ENCODE data around the gene DLST. TPM values are rescaled to one million over a fixed set of nuclear protein-coding genes. Genes with fewer than 3 reads are reported as not detected.

The DLST gene
- total RNA-seq, 1 experiment from 2014 or later, result 112 TPM

DNA sequence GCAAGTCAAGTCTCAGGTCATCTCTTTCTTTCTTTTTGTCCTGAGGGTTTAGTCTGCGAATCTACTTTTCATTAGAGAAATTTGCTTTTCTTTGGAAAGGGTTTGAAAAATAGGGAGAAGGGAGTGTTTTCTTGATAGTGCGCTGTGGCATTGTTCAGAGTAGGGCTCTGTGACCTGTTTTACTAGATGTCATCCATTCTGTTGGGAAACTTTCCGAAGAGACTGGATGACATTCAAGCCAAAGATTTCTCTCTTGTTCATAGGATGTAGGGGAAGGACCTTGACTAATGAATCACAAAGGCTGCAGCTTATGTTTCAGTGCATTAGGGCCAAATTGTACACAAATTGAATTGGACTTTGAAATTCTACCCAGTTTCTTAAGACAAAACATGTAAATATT lies 14.7 kb downstream of the DLST start (continued):
- TF ChIP-seq SMAD3 (CRISPR knock-in tag; IDR thresholded peaks at IDR 0.05; ENCODE audit: borderline replicate concordance), result no peak
- TF ChIP-seq ZNF423 (CRISPR knock-in tag; IDR thresholded peaks at IDR 0.05), result no peak
- TF ChIP-seq, protein P1, sequence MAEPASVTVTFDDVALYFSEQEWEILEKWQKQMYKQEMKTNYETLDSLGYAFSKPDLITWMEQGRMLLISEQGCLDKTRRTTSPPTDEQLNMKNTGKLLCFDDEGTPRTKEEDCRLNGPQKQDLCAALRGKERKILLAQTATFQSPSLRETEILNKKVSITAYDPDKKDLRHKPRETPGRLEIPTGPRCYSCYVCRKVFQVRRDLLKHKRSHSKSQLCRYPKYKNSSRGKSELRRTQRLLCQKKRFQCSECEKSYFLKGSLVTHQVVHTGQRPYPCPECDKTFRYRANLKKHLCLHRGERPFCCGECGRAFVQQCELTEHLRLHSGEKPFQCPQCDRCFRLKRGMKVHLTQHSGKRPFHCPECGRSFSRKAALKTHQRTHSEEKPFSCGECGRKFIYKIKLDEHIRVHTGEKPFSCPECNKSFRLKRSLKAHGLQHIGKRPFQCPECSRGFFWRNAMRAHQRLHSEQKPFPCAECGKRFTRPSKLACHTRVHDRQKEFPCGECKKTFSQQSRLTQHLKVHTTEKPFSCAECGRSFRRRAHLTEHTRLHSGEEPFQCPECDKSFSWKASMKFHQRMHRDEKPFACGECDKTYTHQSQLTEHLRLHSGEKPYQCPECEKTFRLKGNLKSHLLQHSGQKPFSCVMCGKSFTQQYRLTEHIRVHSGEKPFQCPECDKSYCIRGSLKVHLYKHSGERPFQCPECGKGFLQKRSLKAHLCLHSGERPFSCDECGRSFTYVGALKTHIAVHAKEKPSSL (CRISPR knock-in tag; conservative IDR thresholded peaks at IDR 0.05), result no peak
- TF ChIP-seq, protein P2, sequence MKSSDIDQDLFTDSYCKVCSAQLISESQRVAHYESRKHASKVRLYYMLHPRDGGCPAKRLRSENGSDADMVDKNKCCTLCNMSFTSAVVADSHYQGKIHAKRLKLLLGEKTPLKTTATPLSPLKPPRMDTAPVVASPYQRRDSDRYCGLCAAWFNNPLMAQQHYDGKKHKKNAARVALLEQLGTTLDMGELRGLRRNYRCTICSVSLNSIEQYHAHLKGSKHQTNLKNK (CRISPR knock-in tag; IDR thresholded peaks at IDR 0.05), result no peak
- TF ChIP-seq NFYB (CRISPR knock-in tag; conservative IDR thresholded peaks at IDR 0.05; ENCODE audit: low read depth), result no peak
- TF ChIP-seq NR1H2 (CRISPR knock-in tag; IDR thresholded peaks at IDR 0.05), result no peak

DNA sequence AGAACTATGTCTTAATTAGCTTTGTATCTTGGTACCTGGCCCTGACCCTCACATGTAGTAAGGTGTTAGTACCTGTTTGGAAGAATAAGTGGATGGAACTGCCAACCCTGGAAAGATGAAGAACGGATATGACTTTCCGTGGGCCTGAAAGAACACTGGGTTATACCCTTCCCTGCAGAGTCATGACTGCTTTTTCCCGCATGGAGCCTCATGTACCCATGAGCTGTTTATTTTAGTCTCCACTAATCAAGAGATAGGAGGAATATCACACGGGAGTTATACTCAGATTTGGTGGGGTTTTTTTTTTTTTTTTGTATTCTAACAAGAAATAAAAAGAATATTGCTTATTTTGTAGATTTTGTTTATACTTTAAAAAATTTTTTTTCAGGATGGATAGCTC lies 15.9 kb downstream of the DLST start:
- peaks cover 94% of the 10 kb centered on the region for H3K36me3 Mint-ChIP-seq
- POLR2A ChIA-PET, result interaction anchor here (0.7 kb wide), 1 partner anchor 9 kb away, joined by 4 read pairs; no protein-coding TSS in a partner anchor
- H3K4me3 Mint-ChIP-seq, result no peak overlapping the region
- H3K4me1 Mint-ChIP-seq, result peaks cover 1% of the 10 kb centered on the region; the same call in 1 of the 2 replicates
- DNase-seq (ENCODE audit: low spot score) (no peak), ATAC-seq (no peak)
- no peak overlapping the region; the same call in 1 of the 2 replicates for H3K27ac Mint-ChIP-seq
- no peaks in the 10 kb centered on the region for H3K9me3 Mint-ChIP-seq
- CTCF ChIA-PET, result interaction anchor here (0.7 to 1.8 kb wide), 4 partner anchors 8 to 602 kb away, joined by 3 to 9 read pairs (median 5); no protein-coding TSS in a partner anchor
- H3K27me3 Mint-ChIP-seq (ENCODE audit: low read depth), result no peaks in the 10 kb centered on the region
- TF ChIP-seq TEAD4 (CRISPR knock-in tag; IDR thresholded peaks at IDR 0.05), result no peak
- no peak for TF ChIP-seq RORB (CRISPR knock-in tag; IDR thresholded peaks at IDR 0.05)
- TF ChIP-seq MXD4 (CRISPR knock-in tag; IDR thresholded peaks at IDR 0.05; ENCODE audit: borderline replicate concordance), result no peak
- TF ChIP-seq, protein P3, sequence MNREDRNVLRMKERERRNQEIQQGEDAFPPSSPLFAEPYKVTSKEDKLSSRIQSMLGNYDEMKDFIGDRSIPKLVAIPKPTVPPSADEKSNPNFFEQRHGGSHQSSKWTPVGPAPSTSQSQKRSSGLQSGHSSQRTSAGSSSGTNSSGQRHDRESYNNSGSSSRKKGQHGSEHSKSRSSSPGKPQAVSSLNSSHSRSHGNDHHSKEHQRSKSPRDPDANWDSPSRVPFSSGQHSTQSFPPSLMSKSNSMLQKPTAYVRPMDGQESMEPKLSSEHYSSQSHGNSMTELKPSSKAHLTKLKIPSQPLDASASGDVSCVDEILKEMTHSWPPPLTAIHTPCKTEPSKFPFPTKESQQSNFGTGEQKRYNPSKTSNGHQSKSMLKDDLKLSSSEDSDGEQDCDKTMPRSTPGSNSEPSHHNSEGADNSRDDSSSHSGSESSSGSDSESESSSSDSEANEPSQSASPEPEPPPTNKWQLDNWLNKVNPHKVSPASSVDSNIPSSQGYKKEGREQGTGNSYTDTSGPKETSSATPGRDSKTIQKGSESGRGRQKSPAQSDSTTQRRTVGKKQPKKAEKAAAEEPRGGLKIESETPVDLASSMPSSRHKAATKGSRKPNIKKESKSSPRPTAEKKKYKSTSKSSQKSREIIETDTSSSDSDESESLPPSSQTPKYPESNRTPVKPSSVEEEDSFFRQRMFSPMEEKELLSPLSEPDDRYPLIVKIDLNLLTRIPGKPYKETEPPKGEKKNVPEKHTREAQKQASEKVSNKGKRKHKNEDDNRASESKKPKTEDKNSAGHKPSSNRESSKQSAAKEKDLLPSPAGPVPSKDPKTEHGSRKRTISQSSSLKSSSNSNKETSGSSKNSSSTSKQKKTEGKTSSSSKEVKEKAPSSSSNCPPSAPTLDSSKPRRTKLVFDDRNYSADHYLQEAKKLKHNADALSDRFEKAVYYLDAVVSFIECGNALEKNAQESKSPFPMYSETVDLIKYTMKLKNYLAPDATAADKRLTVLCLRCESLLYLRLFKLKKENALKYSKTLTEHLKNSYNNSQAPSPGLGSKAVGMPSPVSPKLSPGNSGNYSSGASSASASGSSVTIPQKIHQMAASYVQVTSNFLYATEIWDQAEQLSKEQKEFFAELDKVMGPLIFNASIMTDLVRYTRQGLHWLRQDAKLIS (CRISPR knock-in tag; IDR thresholded peaks at IDR 0.05; ENCODE audit: borderline replicate concordance), result no peak
- TF ChIP-seq ZNF396 (CRISPR knock-in tag; IDR thresholded peaks at IDR 0.05; ENCODE audit: borderline replicate concordance), result no peak
- TF ChIP-seq, protein P4, sequence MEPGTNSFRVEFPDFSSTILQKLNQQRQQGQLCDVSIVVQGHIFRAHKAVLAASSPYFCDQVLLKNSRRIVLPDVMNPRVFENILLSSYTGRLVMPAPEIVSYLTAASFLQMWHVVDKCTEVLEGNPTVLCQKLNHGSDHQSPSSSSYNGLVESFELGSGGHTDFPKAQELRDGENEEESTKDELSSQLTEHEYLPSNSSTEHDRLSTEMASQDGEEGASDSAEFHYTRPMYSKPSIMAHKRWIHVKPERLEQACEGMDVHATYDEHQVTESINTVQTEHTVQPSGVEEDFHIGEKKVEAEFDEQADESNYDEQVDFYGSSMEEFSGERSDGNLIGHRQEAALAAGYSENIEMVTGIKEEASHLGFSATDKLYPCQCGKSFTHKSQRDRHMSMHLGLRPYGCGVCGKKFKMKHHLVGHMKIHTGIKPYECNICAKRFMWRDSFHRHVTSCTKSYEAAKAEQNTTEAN (CRISPR knock-in tag; IDR thresholded peaks at IDR 0.05), result no peak
- TF ChIP-seq, protein P5, sequence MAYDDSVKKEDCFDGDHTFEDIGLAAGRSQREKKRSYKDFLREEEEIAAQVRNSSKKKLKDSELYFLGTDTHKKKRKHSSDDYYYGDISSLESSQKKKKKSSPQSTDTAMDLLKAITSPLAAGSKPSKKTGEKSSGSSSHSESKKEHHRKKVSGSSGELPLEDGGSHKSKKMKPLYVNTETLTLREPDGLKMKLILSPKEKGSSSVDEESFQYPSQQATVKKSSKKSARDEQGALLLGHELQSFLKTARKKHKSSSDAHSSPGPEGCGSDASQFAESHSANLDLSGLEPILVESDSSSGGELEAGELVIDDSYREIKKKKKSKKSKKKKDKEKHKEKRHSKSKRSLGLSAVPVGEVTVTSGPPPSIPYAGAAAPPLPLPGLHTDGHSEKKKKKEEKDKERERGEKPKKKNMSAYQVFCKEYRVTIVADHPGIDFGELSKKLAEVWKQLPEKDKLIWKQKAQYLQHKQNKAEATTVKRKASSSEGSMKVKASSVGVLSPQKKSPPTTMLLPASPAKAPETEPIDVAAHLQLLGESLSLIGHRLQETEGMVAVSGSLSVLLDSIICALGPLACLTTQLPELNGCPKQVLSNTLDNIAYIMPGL (CRISPR knock-in tag; IDR thresholded peaks at IDR 0.05), result no peak
- no peak for TF ChIP-seq NR1H2 (CRISPR knock-in tag; IDR thresholded peaks at IDR 0.05)
- TF ChIP-seq, protein P6, sequence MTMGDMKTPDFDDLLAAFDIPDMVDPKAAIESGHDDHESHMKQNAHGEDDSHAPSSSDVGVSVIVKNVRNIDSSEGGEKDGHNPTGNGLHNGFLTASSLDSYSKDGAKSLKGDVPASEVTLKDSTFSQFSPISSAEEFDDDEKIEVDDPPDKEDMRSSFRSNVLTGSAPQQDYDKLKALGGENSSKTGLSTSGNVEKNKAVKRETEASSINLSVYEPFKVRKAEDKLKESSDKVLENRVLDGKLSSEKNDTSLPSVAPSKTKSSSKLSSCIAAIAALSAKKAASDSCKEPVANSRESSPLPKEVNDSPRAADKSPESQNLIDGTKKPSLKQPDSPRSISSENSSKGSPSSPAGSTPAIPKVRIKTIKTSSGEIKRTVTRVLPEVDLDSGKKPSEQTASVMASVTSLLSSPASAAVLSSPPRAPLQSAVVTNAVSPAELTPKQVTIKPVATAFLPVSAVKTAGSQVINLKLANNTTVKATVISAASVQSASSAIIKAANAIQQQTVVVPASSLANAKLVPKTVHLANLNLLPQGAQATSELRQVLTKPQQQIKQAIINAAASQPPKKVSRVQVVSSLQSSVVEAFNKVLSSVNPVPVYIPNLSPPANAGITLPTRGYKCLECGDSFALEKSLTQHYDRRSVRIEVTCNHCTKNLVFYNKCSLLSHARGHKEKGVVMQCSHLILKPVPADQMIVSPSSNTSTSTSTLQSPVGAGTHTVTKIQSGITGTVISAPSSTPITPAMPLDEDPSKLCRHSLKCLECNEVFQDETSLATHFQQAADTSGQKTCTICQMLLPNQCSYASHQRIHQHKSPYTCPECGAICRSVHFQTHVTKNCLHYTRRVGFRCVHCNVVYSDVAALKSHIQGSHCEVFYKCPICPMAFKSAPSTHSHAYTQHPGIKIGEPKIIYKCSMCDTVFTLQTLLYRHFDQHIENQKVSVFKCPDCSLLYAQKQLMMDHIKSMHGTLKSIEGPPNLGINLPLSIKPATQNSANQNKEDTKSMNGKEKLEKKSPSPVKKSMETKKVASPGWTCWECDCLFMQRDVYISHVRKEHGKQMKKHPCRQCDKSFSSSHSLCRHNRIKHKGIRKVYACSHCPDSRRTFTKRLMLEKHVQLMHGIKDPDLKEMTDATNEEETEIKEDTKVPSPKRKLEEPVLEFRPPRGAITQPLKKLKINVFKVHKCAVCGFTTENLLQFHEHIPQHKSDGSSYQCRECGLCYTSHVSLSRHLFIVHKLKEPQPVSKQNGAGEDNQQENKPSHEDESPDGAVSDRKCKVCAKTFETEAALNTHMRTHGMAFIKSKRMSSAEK (CRISPR knock-in tag; IDR thresholded peaks at IDR 0.05; ENCODE audit: borderline replicate concordance), result no peak
- TF ChIP-seq, protein P7, sequence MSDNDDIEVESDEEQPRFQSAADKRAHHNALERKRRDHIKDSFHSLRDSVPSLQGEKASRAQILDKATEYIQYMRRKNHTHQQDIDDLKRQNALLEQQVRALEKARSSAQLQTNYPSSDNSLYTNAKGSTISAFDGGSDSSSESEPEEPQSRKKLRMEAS (CRISPR knock-in tag; IDR thresholded peaks at IDR 0.05), result no peak
- TF ChIP-seq NR2C2 (CRISPR knock-in tag; IDR thresholded peaks at IDR 0.05), result no peak
- no peak for TF ChIP-seq NFE2L1 (CRISPR knock-in tag; IDR thresholded peaks at IDR 0.05)
- no peak for TF ChIP-seq MYBL2 (CRISPR knock-in tag; IDR thresholded peaks at IDR 0.05)
- TF ChIP-seq SOX15 (CRISPR knock-in tag; IDR thresholded peaks at IDR 0.05), result no peak
- TF ChIP-seq TEAD1 (CRISPR knock-in tag; IDR thresholded peaks at IDR 0.05), result no peak
- TF ChIP-seq, protein P8, sequence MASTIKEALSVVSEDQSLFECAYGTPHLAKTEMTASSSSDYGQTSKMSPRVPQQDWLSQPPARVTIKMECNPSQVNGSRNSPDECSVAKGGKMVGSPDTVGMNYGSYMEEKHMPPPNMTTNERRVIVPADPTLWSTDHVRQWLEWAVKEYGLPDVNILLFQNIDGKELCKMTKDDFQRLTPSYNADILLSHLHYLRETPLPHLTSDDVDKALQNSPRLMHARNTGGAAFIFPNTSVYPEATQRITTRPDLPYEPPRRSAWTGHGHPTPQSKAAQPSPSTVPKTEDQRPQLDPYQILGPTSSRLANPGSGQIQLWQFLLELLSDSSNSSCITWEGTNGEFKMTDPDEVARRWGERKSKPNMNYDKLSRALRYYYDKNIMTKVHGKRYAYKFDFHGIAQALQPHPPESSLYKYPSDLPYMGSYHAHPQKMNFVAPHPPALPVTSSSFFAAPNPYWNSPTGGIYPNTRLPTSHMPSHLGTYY (CRISPR knock-in tag; IDR thresholded peaks at IDR 0.05), result no peak
- no peak for TF ChIP-seq ESRRA (CRISPR knock-in tag; IDR thresholded peaks at IDR 0.05; ENCODE audit: borderline replicate concordance)
